Measurements from ENCODE around the gene LRRIQ1. TPM values are rescaled to one million over a fixed set of nuclear protein-coding genes. Genes with fewer than 3 reads are reported as not detected.

LRRIQ1 gene
- total and polyA plus RNA-seq, 2 donors (not counting 1 experiment from before 2014, with no cell fraction given), result not detected

DNA sequence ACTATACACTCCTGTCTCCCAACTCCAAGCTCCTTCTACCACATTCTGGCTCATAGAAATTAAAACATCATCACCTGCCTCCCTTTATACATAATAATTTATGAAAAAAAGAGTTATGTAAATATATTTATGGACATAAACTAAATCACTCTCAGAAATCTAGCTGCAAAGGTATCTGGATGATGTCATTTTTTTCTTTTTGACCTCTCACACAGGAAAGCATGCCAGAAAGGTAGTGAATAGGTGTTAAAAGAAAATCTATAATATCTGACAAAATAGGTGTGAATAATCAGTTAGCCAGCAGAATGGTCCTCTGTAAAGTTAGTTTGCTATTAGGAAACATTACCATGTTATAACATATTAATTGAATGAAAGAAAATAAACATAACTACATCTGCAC lies 7.7 kb downstream of the LRRIQ1 start:
- Histone ChIP-seq H4K20me1 (ENCODE audit: control insufficient read depth, insufficient read depth, low read length, poor library complexity, severe bottlenecking) (no peaks in the 10 kb centered on the region), H3K4me1 (ENCODE audit: control insufficient read depth in 2 of 2, insufficient read depth in 2 of 2, low read length in 2 of 2) (no peaks in the 10 kb centered on the region), H3K79me2 (ENCODE audit: control insufficient read depth, insufficient read depth, low read length) (no peaks in the 10 kb centered on the region), H3K27me3 (replicated peaks in 1 of 4; ENCODE audit: control extremely low read depth in 1 of 4, control insufficient read depth in 3 of 4, insufficient read depth in 4 of 4, low read length in 3 of 4) (no peaks in the 10 kb centered on the region), H3K27ac (ENCODE audit: low read length in 2 of 2) (no peak overlapping the region), H2AFZ (ENCODE audit: insufficient read depth, low read depth, low read length, poor library complexity, severe bottlenecking) (no peak overlapping the region), H3K9ac (ENCODE audit: low read length) (no peak overlapping the region), H3K36me3 (replicated peaks in 1 of 2; ENCODE audit: control extremely low read depth in 1 of 2, control insufficient read depth in 1 of 2, extremely low read depth in 1 of 2, insufficient read depth in 2 of 2, low read length in 1 of 2) (no peaks in the 10 kb centered on the region), H3K4me2 (replicated peaks; ENCODE audit: low read depth, low read length, poor library complexity, severe bottlenecking) (no peak overlapping the region), H3K4me3 (ENCODE audit: control extremely low read depth in 1 of 5, extremely low read depth in 1 of 5, insufficient read depth in 1 of 5, low read depth in 2 of 5, low read length in 4 of 5) (no peak overlapping the region), H3K9me3 (ENCODE audit: control extremely low read depth in 1 of 3, control insufficient read depth in 2 of 3, insufficient read depth in 1 of 3, low read length in 2 of 3) (no peaks in the 10 kb centered on the region)
- H3K4me3 Mint-ChIP-seq, result no peak overlapping the region
- intact Hi-C loops (cut with micrococcal nuclease), result no loop called here
- no peaks in the 10 kb centered on the region for H3K27me3 Mint-ChIP-seq
- ChIA-PET POLR2A (no interaction called here), CTCF (interaction anchor here (1.4 kb wide), 1 partner anchor 14 kb away, joined by 5 read pairs; no protein-coding TSS in a partner anchor)
- H3K27ac Mint-ChIP-seq, result no peak overlapping the region
- H3K9me3 Mint-ChIP-seq (ENCODE audit: insufficient read depth), result no peaks in the 10 kb centered on the region
- TF ChIP-seq CTCF (IDR thresholded peaks at IDR 0.05), result no peak
- TF ChIP-seq EZH2 (IDR thresholded peaks at IDR 0.05; ENCODE audit: borderline replicate concordance, insufficient read depth, low read depth, low read length, poor library complexity, severe bottlenecking), result no peak
- ATAC-seq (ENCODE audit: low read depth), result no peak
- no peak for DNase-seq
- no peaks in the 10 kb centered on the region for H3K4me1 Mint-ChIP-seq

DNA sequence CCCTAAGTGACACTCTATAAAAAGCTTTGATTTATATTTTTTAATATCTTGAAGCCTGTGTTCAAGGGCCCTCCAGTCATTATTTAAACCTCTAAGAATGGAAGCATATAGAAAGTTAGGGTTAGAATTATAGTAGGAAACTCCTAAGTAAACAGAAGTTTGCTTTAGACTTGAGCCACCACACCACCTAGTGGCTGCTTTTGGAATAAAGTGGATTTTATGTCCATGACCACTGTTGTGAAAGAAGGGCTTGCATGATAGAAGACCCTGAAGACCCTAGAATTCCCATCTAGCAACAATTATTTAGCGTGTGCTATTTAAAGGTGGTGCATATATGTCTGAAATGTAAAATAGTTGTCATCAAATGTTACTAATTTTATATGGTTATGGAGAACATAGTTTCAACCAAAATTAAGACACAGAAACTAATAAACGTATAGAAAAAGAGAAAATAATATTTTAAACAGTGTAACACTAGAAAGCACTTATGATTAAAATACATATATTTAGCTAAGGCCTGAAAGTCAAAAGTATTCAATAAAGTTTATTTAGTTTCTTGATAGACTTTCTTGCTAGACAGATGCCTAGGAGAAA lies 21.3 kb downstream of the LRRIQ1 start:
- peaks cover 21% of the 10 kb centered on the region for H3K4me1 Mint-ChIP-seq
- Histone ChIP-seq H3K27ac (ENCODE audit: low read length in 2 of 2) (no peak overlapping the region), H3K36me3 (replicated peaks in 1 of 2; ENCODE audit: control extremely low read depth in 1 of 2, control insufficient read depth in 1 of 2, extremely low read depth in 1 of 2, insufficient read depth in 2 of 2, low read length in 1 of 2) (no peaks in the 10 kb centered on the region), H2AFZ (ENCODE audit: insufficient read depth, low read depth, low read length, poor library complexity, severe bottlenecking) (no peak overlapping the region), H3K4me2 (replicated peaks; ENCODE audit: low read depth, low read length, poor library complexity, severe bottlenecking) (no peak overlapping the region), H3K9ac (ENCODE audit: low read length) (no peak overlapping the region), H3K9me3 (ENCODE audit: control extremely low read depth in 1 of 3, control insufficient read depth in 2 of 3, insufficient read depth in 1 of 3, low read length in 2 of 3) (no peaks in the 10 kb centered on the region), H4K20me1 (ENCODE audit: control insufficient read depth, insufficient read depth, low read length, poor library complexity, severe bottlenecking) (no peaks in the 10 kb centered on the region), H3K27me3 (replicated peaks in 1 of 4; ENCODE audit: control extremely low read depth in 1 of 4, control insufficient read depth in 3 of 4, insufficient read depth in 4 of 4, low read length in 3 of 4) (no peaks in the 10 kb centered on the region), H3K4me3 (ENCODE audit: control extremely low read depth in 1 of 5, extremely low read depth in 1 of 5, insufficient read depth in 1 of 5, low read depth in 2 of 5, low read length in 4 of 5) (no peak overlapping the region), H3K79me2 (ENCODE audit: control insufficient read depth, insufficient read depth, low read length) (no peaks in the 10 kb centered on the region), H3K4me1 (ENCODE audit: control insufficient read depth in 2 of 2, insufficient read depth in 2 of 2, low read length in 2 of 2) (peaks cover 0 to 27% of the 10 kb centered on the region in 2 donors)
- H3K27me3 Mint-ChIP-seq, result peaks cover 3% of the 10 kb centered on the region
- no CpG with 5 or more reads among the region's 2 CpGs for WGBS (ENCODE audit: insufficient coverage)
- ATAC-seq (ENCODE audit: low read depth), result peak; percentile 21
- ChIA-PET CTCF (interaction anchor here (0.5 to 2.6 kb wide), 7 partner anchors 8 to 185 kb away, joined by 3 to 7 read pairs (median 4); no protein-coding TSS in a partner anchor), POLR2A (no interaction called here)
- no peaks in the 10 kb centered on the region for H3K9me3 Mint-ChIP-seq (ENCODE audit: insufficient read depth)
- H3K27ac Mint-ChIP-seq, result no peak overlapping the region
- intact Hi-C loops (cut with micrococcal nuclease), result loop anchor here (2.0 kb wide), 1 partner anchor 183 kb away; no protein-coding TSS in a partner anchor
- peak; percentile 42 for DNase-seq
- TF ChIP-seq EZH2 (IDR thresholded peaks at IDR 0.05; ENCODE audit: borderline replicate concordance, insufficient read depth, low read depth, low read length, poor library complexity, severe bottlenecking), result no peak
- TF ChIP-seq CTCF (IDR thresholded peaks at IDR 0.05), result peak; percentile 89
- no peak overlapping the region for H3K4me3 Mint-ChIP-seq
